Raji (cell line): ENCODE measurements around the gene NKD1.

Experiments used
- POLR2A ChIP-seq: IDR thresholded peaks from 2 replicates; pipeline ENCODE4 v1.6.1; 2011; ENCODE audit warnings: low read depth, low read length, control low read depth; ENCODE audit not compliant: insufficient read depth

The NKD1 gene, protein sequence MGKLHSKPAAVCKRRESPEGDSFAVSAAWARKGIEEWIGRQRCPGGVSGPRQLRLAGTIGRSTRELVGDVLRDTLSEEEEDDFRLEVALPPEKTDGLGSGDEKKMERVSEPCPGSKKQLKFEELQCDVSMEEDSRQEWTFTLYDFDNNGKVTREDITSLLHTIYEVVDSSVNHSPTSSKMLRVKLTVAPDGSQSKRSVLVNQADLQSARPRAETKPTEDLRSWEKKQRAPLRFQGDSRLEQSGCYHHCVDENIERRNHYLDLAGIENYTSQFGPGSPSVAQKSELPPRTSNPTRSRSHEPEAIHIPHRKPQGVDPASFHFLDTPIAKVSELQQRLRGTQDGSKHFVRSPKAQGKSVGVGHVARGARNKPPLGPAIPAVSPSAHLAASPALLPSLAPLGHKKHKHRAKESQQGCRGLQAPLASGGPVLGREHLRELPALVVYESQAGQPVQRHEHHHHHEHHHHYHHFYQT

DNA sequence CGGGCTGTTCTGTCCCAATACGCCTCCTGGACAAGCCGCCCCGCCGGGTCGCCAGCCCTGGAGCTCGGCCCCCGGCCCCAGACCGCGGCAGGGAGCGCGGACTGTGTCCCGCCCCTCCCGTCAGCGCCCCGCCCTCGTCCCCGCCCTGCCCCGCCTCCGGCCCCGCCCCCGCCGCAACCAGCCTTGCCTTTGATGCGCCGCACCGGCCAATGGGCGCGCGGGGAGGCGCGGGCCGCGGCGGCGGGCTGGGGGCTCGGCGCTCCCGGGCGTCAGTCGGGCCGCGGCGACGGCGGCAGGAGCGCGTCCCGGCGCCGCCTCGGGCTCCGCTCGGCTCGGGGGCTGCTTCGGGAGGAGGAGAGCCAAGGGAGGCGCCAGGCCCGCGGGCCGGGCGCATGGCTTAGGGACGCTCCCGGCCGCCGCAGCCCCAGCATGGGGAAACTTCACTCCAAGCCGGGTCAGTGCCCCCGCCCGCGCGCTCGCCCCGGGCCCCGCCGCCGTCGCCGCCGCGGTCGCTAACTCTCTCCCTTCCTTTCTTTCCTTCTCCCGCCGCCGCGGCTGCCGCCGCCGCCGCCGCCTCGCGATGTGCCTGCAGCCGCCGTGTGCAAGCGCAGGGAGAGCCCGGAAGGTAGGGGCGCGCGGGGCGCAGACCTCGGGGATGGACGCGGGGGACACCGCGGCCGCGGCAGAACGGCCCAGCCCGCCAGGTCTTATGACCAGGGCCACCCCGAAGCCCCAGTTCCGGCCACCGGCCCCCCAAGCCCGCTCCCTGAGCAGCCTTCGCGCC is at the start of gene NKD1:
TSS of gene NKD1 (plus strand) at position 272 of the 784 bp plus-strand sequence. CDS start at position 430, 158 bp downstream.
- TF ChIP-seq POLR2A: 0 out of 2 replicates have a peak, but pooled peaks have one; percentile 24

- no peak for TF ChIP-seq POLR2A
Observed at GRCh38 chr16:50498431-50499155, 49.6 kb upstream of the NKD1 start.

GRCh38 chr16:50499254-50499653 is 48.9 kb upstream of the NKD1 start:
- no peak for TF ChIP-seq POLR2A

DNA sequence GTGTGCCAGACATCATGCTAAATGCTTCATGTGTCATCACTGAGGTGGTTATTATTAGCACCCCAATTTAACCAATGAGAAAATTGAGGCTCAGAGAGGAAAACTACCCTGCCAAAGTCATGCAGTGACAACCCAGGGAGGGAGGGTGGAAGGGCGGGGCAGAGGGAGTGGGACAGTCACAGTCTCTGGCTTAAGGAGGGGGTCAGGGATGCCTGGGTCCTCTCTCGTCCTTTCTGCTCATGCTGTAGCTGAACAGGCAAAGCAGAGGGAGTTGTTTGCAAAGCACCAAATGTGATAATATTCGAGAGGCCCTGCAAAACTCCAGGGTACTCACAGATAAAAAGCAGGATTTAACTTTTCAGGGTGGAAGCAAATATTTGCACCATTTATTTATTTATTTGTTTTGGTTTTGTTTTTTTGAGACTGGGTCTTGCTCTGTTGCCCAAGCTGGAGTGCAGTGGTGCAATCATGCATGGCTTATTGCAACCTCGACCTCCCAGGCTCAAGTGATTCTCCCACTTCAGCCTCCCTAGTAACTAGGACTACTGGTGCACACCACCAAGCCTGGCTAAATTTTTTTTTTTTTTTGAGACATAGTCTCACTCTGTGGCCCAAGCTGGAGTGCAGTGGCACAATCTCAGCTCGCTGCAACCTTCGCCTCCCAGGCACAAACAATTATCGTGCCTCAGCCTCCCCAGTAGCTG is 47.9 kb upstream of the NKD1 start:
- TF ChIP-seq POLR2A: no peak

- no peak for TF ChIP-seq POLR2A
Observed at GRCh38 chr16:50501251-50501650, 46.9 kb upstream of the NKD1 start.

DNA sequence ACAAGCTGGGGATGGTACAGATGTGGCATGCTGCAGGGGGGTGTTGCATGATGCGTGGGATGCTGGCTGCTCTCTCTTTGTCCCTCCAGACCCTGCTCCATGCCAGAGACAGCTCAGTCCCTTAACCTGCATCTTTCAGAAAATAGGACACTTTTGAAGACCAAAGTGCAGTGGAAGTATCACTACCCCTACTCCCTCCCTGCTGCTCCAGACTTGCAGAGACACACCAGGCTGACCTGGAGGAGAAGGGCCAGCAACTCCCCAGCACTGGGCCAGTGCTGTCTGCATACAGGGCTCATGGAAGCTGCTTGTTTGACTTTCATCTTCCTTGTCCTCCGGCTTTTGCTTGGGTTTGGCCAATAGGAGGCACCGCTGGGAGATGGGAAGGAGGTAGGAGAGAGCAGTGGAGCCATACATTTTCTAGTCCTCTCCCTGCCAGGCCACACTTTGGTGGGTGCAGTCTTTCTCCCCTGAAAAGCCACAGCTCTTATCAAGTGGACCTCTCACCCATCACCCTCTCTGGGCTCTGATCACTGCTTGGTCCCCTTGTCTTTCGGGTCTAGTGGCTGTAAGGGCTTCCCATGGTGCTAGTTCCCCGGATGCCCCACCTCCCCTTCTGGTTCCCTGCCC is 46.1 kb upstream of the NKD1 start:
- no peak for TF ChIP-seq POLR2A

GRCh38 chr16:50502616-50503011 is 45.6 kb upstream of the NKD1 start:
- TF ChIP-seq POLR2A: no peak

DNA sequence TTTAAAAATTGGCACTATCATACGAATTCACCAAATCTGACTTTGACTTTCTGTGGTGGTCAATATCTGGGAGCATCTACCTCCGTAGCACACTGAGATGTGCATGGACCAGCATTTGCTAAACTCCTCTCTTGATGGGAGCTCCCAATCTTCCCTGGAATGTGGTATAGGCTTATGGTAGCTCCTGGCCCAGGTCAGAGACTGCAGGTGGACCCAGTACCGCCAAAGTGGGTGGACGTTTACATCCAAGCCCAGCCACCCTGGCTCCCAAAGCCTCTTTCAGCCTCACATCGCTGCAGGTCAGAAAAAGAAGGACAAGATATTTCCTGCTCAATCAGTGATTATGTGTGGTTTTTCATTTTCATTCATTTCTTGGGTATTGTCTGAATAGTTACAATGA is 43.1 kb upstream of the NKD1 start:
- no peak for TF ChIP-seq POLR2A

GRCh38 chr16:50505714-50506542 is 42.3 kb upstream of the NKD1 start:
- no peak for TF ChIP-seq POLR2A

- no peak for TF ChIP-seq POLR2A
Observed at GRCh38 chr16:50506543-50506937, 41.7 kb upstream of the NKD1 start.

- TF ChIP-seq POLR2A: no peak
Observed at GRCh38 chr16:50507397-50507796, 40.8 kb upstream of the NKD1 start.

DNA sequence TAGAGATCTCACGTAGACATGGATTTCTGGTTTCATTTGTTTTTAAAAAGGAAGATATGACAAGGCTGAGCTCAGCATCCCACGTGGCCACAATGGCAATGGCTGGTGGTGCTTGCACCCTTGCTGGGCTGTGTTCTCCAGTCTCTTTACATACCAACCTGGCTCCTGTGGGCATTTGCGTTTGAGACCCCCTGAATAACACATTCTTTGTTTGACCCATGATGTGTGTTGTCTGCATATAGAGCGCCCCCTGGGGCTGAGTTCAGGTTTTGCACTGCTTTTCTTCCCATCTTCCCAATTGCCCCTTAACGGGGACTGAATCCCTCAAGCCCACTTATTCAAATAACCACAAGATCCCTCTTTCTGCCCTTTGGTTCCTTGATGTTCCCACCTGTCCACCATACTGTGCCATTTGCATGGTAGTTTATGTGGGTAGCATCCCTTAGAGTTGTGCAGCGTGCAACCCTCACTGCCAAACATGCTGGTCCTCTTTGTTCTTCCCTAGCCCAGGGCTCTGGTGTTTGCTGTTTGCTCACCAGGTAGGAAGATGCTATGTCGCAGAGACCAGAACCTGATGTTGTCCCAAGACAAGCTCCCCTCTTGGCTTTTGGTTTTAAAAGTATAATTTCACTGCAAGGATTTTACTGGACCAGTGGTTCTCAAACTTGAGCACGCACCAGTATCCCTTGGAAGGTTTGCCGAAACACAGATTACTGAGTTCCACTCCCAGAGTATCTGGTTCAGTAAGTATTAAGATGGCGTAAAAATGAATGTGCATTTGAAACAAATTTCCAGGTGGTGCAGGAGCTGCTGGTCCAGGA is 38.5 kb upstream of the NKD1 start:
- no peak for TF ChIP-seq POLR2A

GRCh38 chr16:50515218-50515617 is 33.0 kb upstream of the NKD1 start:
- TF ChIP-seq POLR2A: no peak
